ENCODE results near the gene ZNF521.
"Not testable (repeated sequence)": the region's sequence is repeated elsewhere in the genome, so short reads cannot be mapped to it uniquely, and the experiment has no call there.

DNA sequence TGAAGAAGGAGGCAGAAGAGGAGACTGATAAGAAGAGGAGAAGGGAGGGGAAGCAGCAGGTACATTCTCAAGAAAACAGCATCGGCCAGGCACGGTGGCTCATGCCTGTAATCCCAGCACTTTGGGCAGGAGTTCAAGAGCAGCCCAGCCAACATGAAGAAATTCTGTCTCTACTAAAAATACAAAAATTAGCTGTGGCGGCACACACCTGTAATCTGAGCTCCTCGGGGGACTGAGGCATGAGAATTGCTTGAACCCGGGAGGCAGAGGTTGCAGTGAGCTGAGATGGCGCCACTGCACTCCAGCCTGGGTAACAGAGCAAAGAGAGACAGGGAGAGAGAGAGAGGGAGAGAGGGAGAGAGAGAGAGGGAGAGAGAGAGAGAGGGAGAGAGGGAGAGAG is 318.8 kb downstream of the ZNF521 start:
- not testable (repeated sequence) for TF ChIP-seq CTCF (conservative IDR thresholded peaks at IDR 0.05; ENCODE audit: low read depth, low read length); EZH2phosphoT487 (IDR thresholded peaks at IDR 0.05; ENCODE audit: borderline replicate concordance, low read length)
